Adrenal gland (tissue), 5 donors: ENCODE measurements around the gene LCA5.

Source experiments
- POLR2A ChIP-seq, 2 donors: fragments of 450-650 bp; IDR thresholded peaks; one replicate each; pipeline ENCODE4 v1.6.1; 2017; ENCODE audit warnings: antibody characterized with exemption in 2 of 2, mild to moderate bottlenecking in 2 of 2, moderate library complexity in 1 of 2
- TF ChIP-seq, protein P1 (sequence below), 6 experiments: fragments of 450-650 bp in 4 of 6; fragments of 200-600 bp in 2 of 6; sonication (generic) in 1 of 6; IDR thresholded peaks; 1 replicate in 5 of 6; 2 replicates in 1 of 6; pipeline versions ENCODE4 v1.5.1 to v1.8.0; 2016 to 2021; ENCODE audit warnings: antibody characterized with exemption in 6 of 6, mild to moderate bottlenecking in 2 of 6, moderate library complexity in 1 of 6
- donor health status: DM: no; HTN: no; CAD: no.

DNA sequence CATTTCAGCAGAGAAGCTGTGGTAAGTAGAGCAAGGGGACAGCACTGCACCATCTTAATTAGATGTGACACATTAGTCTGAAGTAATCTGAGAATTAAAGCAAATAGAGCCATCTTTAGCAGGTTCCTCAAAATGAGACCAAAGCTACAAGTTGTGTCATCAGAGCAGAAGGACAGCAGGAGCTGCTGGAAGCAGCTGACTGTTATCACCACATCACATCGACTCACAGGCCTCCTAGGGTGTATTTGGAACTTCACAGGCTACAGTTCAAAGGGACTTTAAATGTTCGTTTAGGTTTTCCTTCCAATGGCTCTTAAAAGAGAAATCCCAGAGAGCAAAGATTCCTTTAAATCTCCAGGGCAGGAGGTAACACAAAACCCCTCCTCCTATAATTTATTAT, 69.5 kb downstream of the LCA5 start:
- TF ChIP-seq POLR2A (IDR thresholded peaks at IDR 0.05) = no peak
- TF ChIP-seq, protein P1, sequence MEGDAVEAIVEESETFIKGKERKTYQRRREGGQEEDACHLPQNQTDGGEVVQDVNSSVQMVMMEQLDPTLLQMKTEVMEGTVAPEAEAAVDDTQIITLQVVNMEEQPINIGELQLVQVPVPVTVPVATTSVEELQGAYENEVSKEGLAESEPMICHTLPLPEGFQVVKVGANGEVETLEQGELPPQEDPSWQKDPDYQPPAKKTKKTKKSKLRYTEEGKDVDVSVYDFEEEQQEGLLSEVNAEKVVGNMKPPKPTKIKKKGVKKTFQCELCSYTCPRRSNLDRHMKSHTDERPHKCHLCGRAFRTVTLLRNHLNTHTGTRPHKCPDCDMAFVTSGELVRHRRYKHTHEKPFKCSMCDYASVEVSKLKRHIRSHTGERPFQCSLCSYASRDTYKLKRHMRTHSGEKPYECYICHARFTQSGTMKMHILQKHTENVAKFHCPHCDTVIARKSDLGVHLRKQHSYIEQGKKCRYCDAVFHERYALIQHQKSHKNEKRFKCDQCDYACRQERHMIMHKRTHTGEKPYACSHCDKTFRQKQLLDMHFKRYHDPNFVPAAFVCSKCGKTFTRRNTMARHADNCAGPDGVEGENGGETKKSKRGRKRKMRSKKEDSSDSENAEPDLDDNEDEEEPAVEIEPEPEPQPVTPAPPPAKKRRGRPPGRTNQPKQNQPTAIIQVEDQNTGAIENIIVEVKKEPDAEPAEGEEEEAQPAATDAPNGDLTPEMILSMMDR (IDR thresholded peaks at IDR 0.05) = no peak
